OCI-LY7 (cell line): Measurements from ENCODE around the gene MCL1. TPM values are rescaled to one million over a fixed set of nuclear protein-coding genes. Genes with fewer than 3 reads are reported as not detected.

ENCODE experiments used
- BruUV-seq: library from RNA; stranded (reverse); fragments of 400-500 nt; replicated peaks from 2 replicates; lab custom pipeline; 2021; lab: Mats Ljungman, UMichigan
- CTCF ChIA-PET: fragments of 300-600 bp; sonication (Branson Sonifier 250); formaldehyde crosslinking; loops from one replicate; lab custom pipeline; 2022; ENCODE audit warnings: antibody characterized with exemption; ENCODE audit not compliant: unreplicated experiment; lab: Charles Lee
- POLR2A ChIA-PET: fragments of 300-600 bp; sonication (Branson Sonifier 250); formaldehyde crosslinking; loops from one replicate; lab custom pipeline; 2022; ENCODE audit warnings: antibody characterized with exemption; lab: Charles Lee
- DNase-seq: peaks from one replicate; pipeline ENCODE4 v3.0.0-alpha.2; 2015; ENCODE audit warnings: low spot score
- H2AFZ ChIP-seq: fragments of 200-600 bp; sonication (generic), shearing (Covaris generic); 2 replicates; pipeline ENCODE4 v1.6.1; 2014; ENCODE audit warnings: mild to moderate bottlenecking, antibody characterized with exemption, low read length, moderate library complexity
- H3K27ac ChIP-seq: fragments of 200-600 bp; sonication (generic); 2 replicates; pipeline ENCODE4 v1.5.1; 2014; ENCODE audit warnings: mixed run types, low read depth, mild to moderate bottlenecking, moderate library complexity, low read length, inconsistent platforms; ENCODE audit not compliant: poor library complexity, severe bottlenecking
- H3K36me3 ChIP-seq: fragments of 200-600 bp; sonication (generic); 2 replicates; pipeline ENCODE4 v1.6.1; 2014; ENCODE audit warnings: mild to moderate bottlenecking, antibody characterized with exemption, low read length, moderate library complexity, mixed read lengths; ENCODE audit not compliant: insufficient read depth
- H3K4me1 ChIP-seq: fragments of 200-600 bp; sonication (generic); 2 replicates; pipeline ENCODE4 v1.5.1; 2014; ENCODE audit warnings: mild to moderate bottlenecking, low read length; ENCODE audit not compliant: insufficient read depth, poor library complexity, severe bottlenecking
- H3K4me2 ChIP-seq: fragments of 200-600 bp; sonication (generic); 2 replicates; pipeline ENCODE4 v1.6.1; 2014; ENCODE audit warnings: mild to moderate bottlenecking, low read length
- H3K4me3 ChIP-seq: fragments of 200-600 bp; sonication (generic); 2 replicates; pipeline ENCODE4 v1.5.1; 2014; ENCODE audit warnings: mild to moderate bottlenecking, low read depth, low read length; ENCODE audit not compliant: poor library complexity, severe bottlenecking
- H3K79me2 ChIP-seq: fragments of 200-600 bp; sonication (generic); 2 replicates; pipeline ENCODE4 v1.6.1; 2016; ENCODE audit warnings: low read depth, mild to moderate bottlenecking, low read length, moderate library complexity, mixed read lengths; ENCODE audit not compliant: insufficient read depth
- H3K9me2 ChIP-seq: fragments of 200-600 bp; sonication (generic); 2 replicates; pipeline ENCODE4 v1.6.1; 2016; ENCODE audit warnings: mild to moderate bottlenecking, low read length, mixed read lengths; ENCODE audit not compliant: insufficient read depth
- H3K9me3 ChIP-seq: fragments of 200-600 bp; sonication (generic); 2 replicates; pipeline ENCODE4 v1.6.1; 2014; ENCODE audit warnings: mild to moderate bottlenecking, mixed run types, low read length, mixed read lengths
- H4K20me1 ChIP-seq: fragments of 200-600 bp; sonication (generic); 2 replicates; pipeline ENCODE4 v1.6.1; 2014; ENCODE audit warnings: mild to moderate bottlenecking, antibody characterized with exemption, low read length, moderate library complexity, mixed read lengths; ENCODE audit not compliant: insufficient read depth
- CTCF ChIP-seq: fragments of 200-600 bp; sonication (generic); conservative IDR thresholded peaks from 2 replicates; pipeline ENCODE4 v1.5.1; 2014; ENCODE audit warnings: mild to moderate bottlenecking, antibody characterized with exemption, low read length, moderate library complexity, mixed read lengths
- EZH2phosphoT487 ChIP-seq: fragments of 200-600 bp; sonication (generic); IDR thresholded peaks from 2 replicates; pipeline ENCODE4 v1.6.1; 2018; ENCODE audit warnings: low read depth, borderline replicate concordance, mild to moderate bottlenecking, mixed run types, antibody characterized with exemption, low read length, moderate library complexity, mixed read lengths
- intact Hi-C: fragments of 100-400 bp; cut with micrococcal nuclease; formaldehyde crosslinking; loops from one replicate; pipeline ENCODE4 v1.10.0; 2022; ENCODE audit not compliant: unreplicated experiment
- total RNA-seq, 2 experiments: library from RNA; depleted of rRNA in 1 of 2; stranded (reverse); fragments of >200 nt in 1 of 2; shearing (Covaris generic) in 1 of 2; gene quantifications; 2 replicates each; pipeline ENCODE4 v1.2.3, GENCODE V29; 2014 to 2022

The MCL1 gene
- total RNA-seq, 2 experiments from 2014 or later, result 102 to 157 TPM

- TF ChIP-seq EZH2phosphoT487 (no peak), CTCF (no peak)
- Histone ChIP-seq H3K36me3 (peaks cover 39% of the 10 kb centered on the region), H3K4me3 (peak overlapping the region; percentile 51), H2AFZ (peak overlapping the region; percentile 4; the same call in 1 of the 2 replicates), H3K4me2 (peak overlapping the region; percentile 78), H3K27ac (peak overlapping the region; percentile 85), H3K79me2 (peaks cover 10% of the 10 kb centered on the region; the same call in 1 of the 2 replicates), H3K4me1 (peaks cover 65% of the 10 kb centered on the region), H3K9me3 (no peaks in the 10 kb centered on the region), H3K9me2 (no peaks in the 10 kb centered on the region), H4K20me1 (no peaks in the 10 kb centered on the region)
- no TSS peak for BruUV-seq
- intact Hi-C loops, result loop anchor here (1.0 kb wide), 1 partner anchor 49 kb away; no protein-coding TSS in a partner anchor
- peak; percentile 53 for DNase-seq
- ChIA-PET POLR2A (interaction anchor here (1.4 to 2.7 kb wide), 2 partner anchors 32 to 125 kb away, joined by 3 to 12 read pairs; partner anchors contain the start of genes MCL1 and TARS2), CTCF (no interaction called here)
Measured at GRCh38 chr1:150612014-150612345, 32.6 kb upstream of the MCL1 start.

- no TSS peak for BruUV-seq
- intact Hi-C loops, result no loop called here
- POLR2A ChIA-PET, result interaction anchor here (2.1 kb wide), 1 partner anchor 47 kb away, joined by 12 read pairs; no protein-coding TSS in a partner anchor
- Histone ChIP-seq H3K36me3 (peaks cover 25% of the 10 kb centered on the region), H3K4me1 (peaks cover 60% of the 10 kb centered on the region), H3K4me2 (peak overlapping the region; percentile 78; the same call in 1 of the 2 replicates), H3K4me3 (no peak overlapping the region), H2AFZ (no peak overlapping the region), H3K9me2 (no peaks in the 10 kb centered on the region), H3K9me3 (no peaks in the 10 kb centered on the region), H3K27ac (peak overlapping the region; percentile 85), H4K20me1 (no peaks in the 10 kb centered on the region), H3K79me2 (peaks cover 10% of the 10 kb centered on the region; the same call in 1 of the 2 replicates)
- no peak for DNase-seq
- CTCF ChIA-PET, result no interaction called here
- TF ChIP-seq EZH2phosphoT487 (no peak), CTCF (no peak)
Measured at GRCh38 chr1:150610576-150610975, 31.2 kb upstream of the MCL1 start.

- Histone ChIP-seq H3K4me2 (0 out of 2 replicates have a peak overlapping the region, but pooled peaks have one; percentile 2), H3K9me3 (no peaks in the 10 kb centered on the region), H2AFZ (no peak overlapping the region), H3K79me2 (peaks cover 10% of the 10 kb centered on the region; the same call in 1 of the 2 replicates), H3K4me1 (peaks cover 56% of the 10 kb centered on the region), H3K36me3 (peaks cover 18% of the 10 kb centered on the region), H3K9me2 (no peaks in the 10 kb centered on the region), H3K27ac (no peak overlapping the region), H4K20me1 (no peaks in the 10 kb centered on the region), H3K4me3 (no peak overlapping the region)
- TF ChIP-seq CTCF (no peak), EZH2phosphoT487 (no peak)
- intact Hi-C loops, result no loop called here
- BruUV-seq, result TSS peak; percentile 21
- CTCF ChIA-PET, result no interaction called here
- POLR2A ChIA-PET, result interaction anchor here (1.0 to 2.1 kb wide), 3 partner anchors 22 to 46 kb away, joined by 3 to 12 read pairs (median 7); no protein-coding TSS in a partner anchor
- DNase-seq, result no peak
Measured at GRCh38 chr1:150609732-150610131, 30.3 kb upstream of the MCL1 start.
